PFSK-1 (cell line): ENCODE results near the gene RPP21.

Experiments used
- FOXP2 ChIP-seq: optimal IDR thresholded peaks from 2 replicates; pipeline ENCODE3; 2011; ENCODE audit warnings: borderline replicate concordance, control low read depth, inconsistent platforms; ENCODE audit not compliant: insufficient read depth; ENCODE audit errors: extremely low read length, extremely low read depth
- POLR2AphosphoS5 ChIP-seq: IDR thresholded peaks from 2 replicates; pipeline ENCODE4 v1.6.1; 2012; ENCODE audit warnings: low read depth, mild to moderate bottlenecking, control low read depth, low read length, moderate library complexity
- REST ChIP-seq, 2 experiments: IDR thresholded peaks; 2 replicates each; pipeline versions ENCODE4 v1.6.1 to v1.8.0; 2011 to 2012; ENCODE audit warnings: low read depth in 2 of 2, low read length in 2 of 2, control low read depth in 1 of 2, inconsistent platforms in 1 of 2, mild to moderate bottlenecking in 1 of 2, moderate library complexity in 1 of 2; ENCODE audit not compliant: insufficient read depth in 1 of 2
- SIN3A ChIP-seq: IDR thresholded peaks from 2 replicates; pipeline ENCODE4 v1.6.1; 2012; ENCODE audit warnings: mild to moderate bottlenecking, low read length, moderate library complexity, borderline replicate concordance; ENCODE audit not compliant: insufficient read depth
- TAF1 ChIP-seq: IDR thresholded peaks from 2 replicates; pipeline ENCODE4 v1.6.1; 2012; ENCODE audit warnings: low read length, control low read depth, borderline replicate concordance; ENCODE audit not compliant: insufficient read depth

The RPP21 gene

GRCh38 chr6:30319146-30319835 lies 25.7 kb upstream of the RPP21 start:
- no peak for TF ChIP-seq TAF1
- no peak for TF ChIP-seq POLR2AphosphoS5
- no peak for TF ChIP-seq FOXP2
- no peak for TF ChIP-seq REST (IDR thresholded peaks at IDR 0.05; ENCODE audit: insufficient read depth in 1 of 2, low read depth in 2 of 2, low read length in 2 of 2)
- TF ChIP-seq SIN3A, result no peak

GRCh38 chr6:30321692-30322388 lies 23.1 kb upstream of the RPP21 start:
- no peak for TF ChIP-seq TAF1
- 0 out of 2 replicates have a peak, but pooled peaks have one; percentile 22 for TF ChIP-seq POLR2AphosphoS5
- TF ChIP-seq FOXP2, result no peak
- TF ChIP-seq REST (IDR thresholded peaks at IDR 0.05; ENCODE audit: insufficient read depth in 1 of 2, low read depth in 2 of 2, low read length in 2 of 2), result no peak
- TF ChIP-seq SIN3A, result no peak

- TF ChIP-seq POLR2AphosphoS5, result no peak
- TF ChIP-seq REST (IDR thresholded peaks at IDR 0.05; ENCODE audit: insufficient read depth in 1 of 2, low read depth in 2 of 2, low read length in 2 of 2), result no peak
- no peak for TF ChIP-seq SIN3A
- TF ChIP-seq TAF1, result no peak
- no peak for TF ChIP-seq FOXP2
Observed at GRCh38 chr6:30322527-30323501, 22.1 kb upstream of the RPP21 start.

DNA sequence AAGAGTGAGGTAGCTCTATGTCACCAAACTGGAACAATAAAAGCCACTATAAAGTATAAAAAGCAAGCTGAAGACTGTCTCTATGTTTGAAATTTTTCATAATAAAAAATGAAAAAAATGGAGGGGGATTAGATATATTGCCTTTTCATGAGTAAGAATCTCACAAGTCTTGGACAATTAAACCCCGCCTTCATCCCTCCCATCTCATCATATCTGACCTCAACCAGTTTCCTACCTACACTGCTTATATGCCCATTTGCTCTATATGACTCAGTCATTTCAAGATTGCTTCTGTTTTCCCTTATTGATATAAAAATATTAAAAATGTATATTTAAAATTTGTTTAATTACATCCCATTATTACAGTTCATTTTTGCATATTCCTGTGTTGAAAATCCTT lies 21.1 kb upstream of the RPP21 start:
- no peak for TF ChIP-seq TAF1
- no peak for TF ChIP-seq REST (IDR thresholded peaks at IDR 0.05; ENCODE audit: insufficient read depth in 1 of 2, low read depth in 2 of 2, low read length in 2 of 2)
- TF ChIP-seq POLR2AphosphoS5, result no peak
- no peak for TF ChIP-seq SIN3A
- TF ChIP-seq FOXP2, result no peak
